ENCODE results near the gene CTXN3. TPM values are rescaled to one million over a fixed set of nuclear protein-coding genes. Genes with fewer than 3 reads are reported as not detected.

The CTXN3 gene
- total and polyA plus RNA-seq, 8 donors = 0.10 to 0.17 TPM; not detected in 6

DNA sequence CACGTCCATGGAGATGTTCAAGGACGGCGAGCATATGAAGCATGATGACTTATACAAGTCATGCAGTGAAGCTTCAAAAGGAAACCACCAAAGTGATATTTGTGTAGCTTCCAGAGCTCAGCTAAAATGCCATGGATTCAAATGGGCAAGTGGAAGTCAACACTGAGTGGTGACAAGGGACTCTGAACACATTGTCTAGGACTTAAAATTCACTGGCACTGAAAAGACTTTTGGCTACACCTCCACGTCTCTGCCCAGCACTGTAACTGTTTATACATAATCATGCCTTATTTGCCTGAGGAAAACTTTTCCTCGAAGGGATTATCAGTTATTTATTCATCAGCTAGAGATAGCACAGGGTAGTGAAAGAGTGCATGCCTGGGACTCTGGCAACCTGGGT lies 15.2 kb downstream of the CTXN3 start:
- intact Hi-C loops (cut with DNase I) = no loop called here
- H3K4me1 ChIP-seq = no peaks in the 10 kb centered on the region
- no peak for DNase-seq
- no peak for ATAC-seq
- TF ChIP-seq CTCF (IDR thresholded peaks at IDR 0.05) = no peak
- no peaks in the 10 kb centered on the region for H3K27me3 ChIP-seq
- no peaks in the 10 kb centered on the region for H3K9me3 ChIP-seq
- no peak overlapping the region for H3K4me3 ChIP-seq
- H3K36me3 ChIP-seq = no peaks in the 10 kb centered on the region
- no peak overlapping the region for H3K27ac ChIP-seq

- Histone ChIP-seq H3K27me3 (no peaks in the 10 kb centered on the region), H3K4me1 (no peaks in the 10 kb centered on the region), H3K36me3 (no peaks in the 10 kb centered on the region), H3K4me3 (no peak overlapping the region), H3K9me3 (no peaks in the 10 kb centered on the region), H3K27ac (no peak overlapping the region)
- TF ChIP-seq CTCF (IDR thresholded peaks at IDR 0.05) = no peak
- intact Hi-C loops (cut with DNase I) = no loop called here
- DNase-seq (no peak), ATAC-seq (no peak)
These were observed 16.8 kb downstream of the CTXN3 start for GRCh38 chr5:127665641-127666040.

- Histone ChIP-seq H3K27me3 (no peaks in the 10 kb centered on the region), H3K4me3 (no peak overlapping the region), H3K36me3 (no peaks in the 10 kb centered on the region), H3K9me3 (no peaks in the 10 kb centered on the region), H3K4me1 (no peaks in the 10 kb centered on the region), H3K27ac (no peak overlapping the region)
- DNase-seq (no peak), ATAC-seq (no peak)
- TF ChIP-seq CTCF (IDR thresholded peaks at IDR 0.05) = no peak
- intact Hi-C loops (cut with DNase I) = no loop called here
These were observed 17.3 kb downstream of the CTXN3 start for GRCh38 chr5:127666043-127666716.

DNA sequence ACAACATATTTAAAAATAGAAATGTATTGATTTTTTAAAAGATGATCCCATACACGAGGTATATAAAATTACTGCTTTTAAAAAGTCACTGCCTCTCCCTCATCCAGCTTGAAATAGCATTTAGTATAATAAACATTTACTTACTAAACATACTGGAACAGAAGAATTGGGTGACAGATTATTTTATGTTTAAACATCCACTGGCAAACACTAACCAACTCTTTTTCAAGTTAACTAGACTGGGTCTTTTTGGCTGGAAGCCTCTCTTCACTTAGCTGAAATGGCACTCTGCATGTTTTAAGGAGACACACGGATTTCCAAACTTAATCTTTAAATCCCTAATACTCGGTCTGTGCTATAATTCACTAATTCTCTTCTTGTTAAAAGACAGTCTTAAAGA lies 19.0 kb downstream of the CTXN3 start:
- no peaks in the 10 kb centered on the region for H3K4me1 ChIP-seq
- no peak overlapping the region for H3K27ac ChIP-seq
- DNase-seq (no peak), ATAC-seq (no peak)
- intact Hi-C loops (cut with DNase I) = no loop called here
- no peaks in the 10 kb centered on the region for H3K36me3 ChIP-seq
- H3K27me3 ChIP-seq = no peaks in the 10 kb centered on the region
- no peak for TF ChIP-seq CTCF (IDR thresholded peaks at IDR 0.05)
- H3K4me3 ChIP-seq = no peak overlapping the region
- no peaks in the 10 kb centered on the region for H3K9me3 ChIP-seq

DNA sequence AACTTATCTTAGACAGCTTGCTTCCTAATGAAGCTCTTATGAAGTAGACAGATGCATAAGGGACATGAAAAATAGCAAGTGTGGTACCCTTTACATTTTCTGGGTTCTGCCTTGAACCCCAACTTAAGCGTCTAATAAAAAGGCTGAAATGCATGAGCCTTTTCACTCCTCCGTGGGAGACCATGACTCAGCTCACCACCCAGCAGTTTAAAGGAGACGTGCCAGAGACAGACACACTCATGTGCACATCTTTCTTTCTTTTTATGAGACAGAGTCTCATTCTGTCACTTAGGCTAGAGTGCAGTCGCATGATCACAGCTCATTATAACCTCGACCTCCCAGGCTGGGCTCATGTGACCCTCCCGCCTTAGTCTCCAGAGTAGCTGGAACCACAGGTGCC lies 22.3 kb downstream of the CTXN3 start:
- intact Hi-C loops (cut with DNase I) = no loop called here
- Histone ChIP-seq H3K4me3 (no peak overlapping the region), H3K9me3 (no peaks in the 10 kb centered on the region), H3K27ac (no peak overlapping the region), H3K27me3 (no peaks in the 10 kb centered on the region), H3K4me1 (no peaks in the 10 kb centered on the region), H3K36me3 (no peaks in the 10 kb centered on the region)
- TF ChIP-seq CTCF (IDR thresholded peaks at IDR 0.05) = no peak
- ATAC-seq = no peak
- no peak for DNase-seq

Measured in left lung (tissue), 10 donors.